Activated CD8-positive, alpha-beta memory T cell treated with anti-CD3 and anti-CD28 coated beads, Interleukin-2, amount 50 U/mL, for 1 hour (primary cell): ENCODE measurements around the gene THOC5.

ENCODE experiments used
- DNase-seq: peaks from one replicate; pipeline ENCODE4 v3.0.0-alpha.2; 2020; ENCODE audit errors: extremely low read depth

THOC5 gene

GRCh38 chr22:29477723-29478318 lies 75.7 kb downstream of the THOC5 start:
- DNase-seq: no peak

- no peak for DNase-seq
Observed at GRCh38 chr22:29476116-29476515, 77.4 kb downstream of the THOC5 start.

GRCh38 chr22:29475550-29475949 lies 78.0 kb downstream of the THOC5 start:
- no peak for DNase-seq

- DNase-seq: no peak
Observed at GRCh38 chr22:29473001-29473400, 80.6 kb downstream of the THOC5 start.

GRCh38 chr22:29470159-29470855 lies 83.2 kb downstream of the THOC5 start:
- DNase-seq: no peak

GRCh38 chr22:29469755-29470154 lies 83.8 kb downstream of the THOC5 start:
- no peak for DNase-seq

GRCh38 chr22:29464581-29464980 lies 89.0 kb downstream of the THOC5 start:
- DNase-seq: no peak

- DNase-seq: no peak
Observed at GRCh38 chr22:29463629-29464028, 89.9 kb downstream of the THOC5 start.

- DNase-seq: no peak
Observed at GRCh38 chr22:29461263-29461662, 92.3 kb downstream of the THOC5 start.

- no peak for DNase-seq
Observed at GRCh38 chr22:29459773-29460172, 93.8 kb downstream of the THOC5 start.

GRCh38 chr22:29458551-29458950 lies 95.0 kb downstream of the THOC5 start:
- no peak for DNase-seq

GRCh38 chr22:29457730-29458129 lies 95.8 kb downstream of the THOC5 start:
- DNase-seq: no peak

GRCh38 chr22:29456211-29456671 lies 97.3 kb downstream of the THOC5 start:
- no peak for DNase-seq
